NAMALWA (cell line): ENCODE data around the gene FRYL.

Experiments
- DNase-seq: peaks from one replicate; pipeline ENCODE4 v3.0.0-alpha.2; 2015; ENCODE audit warnings: low spot score

Gene FRYL

DNA sequence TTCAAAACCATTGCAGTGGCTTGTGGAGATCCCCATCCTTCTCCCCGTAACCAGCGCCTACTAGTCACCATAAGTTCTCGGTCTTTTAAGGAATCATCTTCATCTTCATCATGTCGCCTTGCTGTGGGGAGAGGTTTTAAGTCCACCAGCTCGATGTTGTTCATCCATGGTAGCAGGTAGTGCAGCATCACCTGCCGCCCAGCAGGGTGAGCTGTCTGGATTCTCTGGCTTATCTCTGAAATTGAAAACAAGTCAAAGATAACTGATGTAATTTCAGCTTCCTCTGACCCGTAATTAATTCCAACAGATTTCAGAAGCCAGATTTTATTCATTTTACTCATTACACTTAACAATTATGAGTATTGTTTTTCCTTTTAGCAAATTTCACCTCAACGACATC is 222.6 kb downstream of the FRYL start:
- peak; percentile 29 for DNase-seq

DNA sequence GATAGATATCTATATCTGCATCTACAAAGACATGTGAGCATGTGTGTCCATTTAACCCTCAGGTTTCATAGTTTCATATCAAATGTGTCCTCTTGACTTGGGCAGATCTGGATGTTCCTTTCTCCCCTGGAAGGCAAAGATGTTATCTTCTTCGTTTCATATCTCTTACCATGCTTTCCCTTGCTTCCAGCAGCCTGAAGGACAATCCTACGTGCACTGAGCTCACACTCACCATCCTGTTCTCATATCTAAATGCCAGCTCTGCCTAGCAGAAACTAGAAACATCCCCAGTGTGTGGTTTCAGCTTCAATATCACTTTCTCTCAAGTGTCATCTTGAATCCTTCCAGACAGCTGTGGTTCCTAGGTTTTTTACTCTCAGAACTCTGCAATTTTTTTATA is 223.8 kb downstream of the FRYL start:
- DNase-seq, result no peak

DNA sequence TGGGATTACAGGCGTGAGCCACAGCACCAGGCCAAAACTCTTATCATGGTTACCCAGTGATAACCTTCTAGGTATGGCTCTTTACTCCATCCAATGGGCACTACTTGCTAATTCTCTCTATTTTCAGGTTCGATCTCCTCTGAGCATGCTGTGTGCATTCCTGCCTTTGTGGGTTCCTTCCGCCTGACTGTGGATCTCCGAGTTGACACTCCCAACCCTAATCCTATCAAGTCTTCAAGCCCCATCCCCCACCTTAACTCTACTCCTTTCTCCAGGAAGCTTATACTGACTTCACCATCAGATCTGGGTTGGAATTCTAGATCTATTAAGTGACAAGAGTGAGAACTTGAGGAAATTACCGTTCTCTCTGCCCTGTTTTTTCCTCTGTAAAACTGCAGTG is 225.5 kb downstream of the FRYL start:
- DNase-seq, result no peak

DNA sequence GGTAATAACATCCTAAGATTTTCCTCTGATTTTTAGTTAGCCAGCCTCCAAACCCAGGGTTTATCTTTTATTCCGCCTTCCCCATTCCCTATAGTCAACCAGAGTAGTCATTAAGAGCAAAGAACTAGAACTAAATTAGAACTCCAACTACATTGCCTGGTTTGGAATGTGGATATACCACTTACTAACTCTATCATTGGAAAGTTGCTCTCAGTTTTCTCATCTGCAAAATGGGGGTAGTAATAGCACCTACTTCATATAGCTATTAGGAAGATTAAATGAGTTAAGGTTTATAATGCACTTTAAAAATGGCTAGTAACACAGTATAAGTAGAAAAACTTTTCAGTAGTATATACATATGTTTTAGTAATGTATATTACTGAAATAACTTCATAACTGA is 226.4 kb downstream of the FRYL start:
- DNase-seq, result no peak

DNA sequence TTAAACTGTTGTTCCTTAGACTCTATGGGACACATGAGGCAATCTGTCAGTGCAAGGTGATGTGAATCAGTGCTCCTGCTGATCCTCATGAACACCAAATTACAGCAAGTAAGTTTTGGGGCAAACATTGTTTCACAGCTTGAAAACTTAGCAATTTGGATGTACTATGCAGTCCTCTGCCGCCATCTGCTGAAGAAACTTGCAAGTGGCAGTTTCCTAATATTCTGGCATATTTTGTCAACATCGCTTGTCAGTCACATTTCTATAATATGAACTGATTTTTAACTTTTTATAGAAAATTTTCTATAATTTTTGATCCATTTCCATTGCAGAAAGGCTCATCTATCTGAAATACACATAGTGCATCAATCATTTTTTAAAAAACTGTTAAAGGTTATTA is 233.7 kb downstream of the FRYL start:
- DNase-seq, result peak; percentile 61

DNA sequence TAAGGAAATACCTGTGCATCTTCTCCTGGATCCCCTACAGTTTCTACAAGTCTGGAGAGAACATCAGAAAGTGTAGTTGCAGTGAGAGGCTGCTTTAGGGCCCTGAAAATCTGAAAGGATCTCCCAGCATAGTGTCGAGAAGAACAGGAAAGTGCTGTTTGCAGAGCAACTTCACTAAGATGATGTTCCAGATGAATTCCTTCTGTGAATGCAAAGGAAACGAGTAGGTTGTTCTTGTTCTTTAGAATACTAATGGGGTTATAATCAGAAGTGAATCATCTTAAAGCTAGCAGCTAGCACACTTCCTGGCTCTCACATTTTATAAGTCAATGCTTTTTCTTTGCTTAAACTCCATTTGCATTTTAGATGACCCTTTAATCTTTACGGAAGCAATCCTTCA is 236.3 kb downstream of the FRYL start:
- DNase-seq, result no peak

DNA sequence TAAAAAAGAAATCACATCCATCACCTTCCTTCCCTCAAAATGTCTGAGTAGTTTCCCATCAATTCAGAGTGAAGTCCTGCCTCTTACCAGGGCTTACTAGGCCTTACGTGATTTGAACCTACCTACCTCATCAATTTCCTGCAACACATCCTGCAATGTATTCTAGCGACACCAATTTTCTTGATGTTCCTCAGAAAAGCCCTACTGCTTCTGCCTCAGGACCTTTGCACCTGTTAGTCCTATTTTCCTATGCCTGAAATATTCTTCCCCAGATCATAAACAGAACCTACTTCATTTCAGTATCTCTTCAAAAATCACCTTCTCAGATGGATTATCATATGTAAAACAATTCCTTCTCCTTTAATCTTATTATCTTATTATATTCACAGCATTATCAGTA is 237.2 kb downstream of the FRYL start:
- DNase-seq, result no peak

DNA sequence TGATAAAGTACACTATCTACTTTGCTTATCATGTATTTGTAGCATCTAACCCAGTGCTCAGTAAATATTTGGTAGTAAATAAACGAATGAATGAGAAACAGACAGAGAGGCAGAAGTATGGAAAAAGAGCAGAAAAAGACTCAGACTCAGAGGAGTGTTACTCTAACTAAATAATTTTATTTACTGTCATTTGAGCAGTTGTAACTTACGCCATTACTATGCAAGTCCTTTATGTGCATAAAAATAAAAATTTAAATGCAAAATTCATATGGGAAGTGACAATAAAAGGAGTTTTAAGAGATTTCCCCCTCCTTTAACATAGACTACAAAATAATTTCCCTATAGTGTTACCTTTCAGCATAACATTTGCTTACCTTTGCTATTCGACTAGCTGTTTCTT is 240.5 kb downstream of the FRYL start:
- DNase-seq, result no peak

DNA sequence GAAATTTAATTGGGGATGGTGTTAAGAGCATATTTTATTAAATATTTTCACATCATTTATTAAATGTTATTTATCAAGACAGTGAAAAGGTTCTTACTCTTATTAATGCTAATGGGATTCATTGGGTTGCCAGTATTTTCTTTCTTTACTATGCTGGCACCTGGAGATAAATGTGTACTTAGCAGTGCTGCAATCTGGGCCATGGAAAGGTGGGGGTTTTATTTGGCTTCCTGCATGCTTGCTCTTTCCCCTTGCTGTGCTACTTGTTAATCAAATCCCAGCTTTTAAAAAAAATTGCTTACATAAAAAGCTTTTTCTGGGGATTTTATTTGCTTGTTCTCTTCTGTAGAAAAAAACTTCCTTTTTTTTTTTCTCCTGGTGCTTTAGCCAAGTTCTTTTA is 241.7 kb downstream of the FRYL start:
- DNase-seq, result no peak

DNA sequence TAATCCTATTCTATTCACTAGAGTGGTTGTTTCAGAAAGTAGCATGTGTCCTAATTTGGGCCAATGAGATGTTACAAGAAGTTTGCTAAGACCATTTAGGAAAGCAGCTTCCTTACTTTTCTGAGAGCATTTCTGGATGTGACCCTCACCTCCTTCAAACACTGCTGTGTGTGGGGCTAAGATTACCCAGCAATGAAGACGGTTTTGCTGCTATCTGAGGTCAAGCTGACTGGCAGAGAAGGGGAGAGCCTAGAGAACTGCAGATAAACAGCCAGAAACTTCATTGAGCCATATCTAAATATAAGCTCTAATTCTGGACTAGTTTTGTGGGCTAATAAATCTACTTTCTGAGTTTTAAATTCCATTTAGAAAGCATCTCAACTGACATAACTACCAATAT is 253.7 kb downstream of the FRYL start:
- DNase-seq, result no peak

DNA sequence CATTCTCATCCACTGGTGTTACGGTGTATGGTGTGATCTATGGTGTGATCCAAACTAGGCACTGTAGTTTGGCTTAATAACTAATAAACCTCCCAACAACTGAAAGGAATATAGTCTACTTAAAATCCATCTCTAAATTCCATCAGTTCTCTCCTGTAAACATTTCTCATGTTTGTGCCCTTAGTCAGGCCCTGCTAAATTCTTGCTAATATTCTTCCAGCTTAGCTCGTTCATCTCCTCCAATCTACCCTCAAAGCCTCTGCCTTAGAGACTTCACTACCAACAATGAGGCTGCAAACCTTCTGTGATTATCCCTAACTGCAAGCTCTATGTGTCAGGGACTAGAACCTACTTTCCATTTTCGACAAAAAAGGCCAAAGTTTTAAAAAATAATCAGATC is 261.9 kb downstream of the FRYL start:
- DNase-seq, result no peak

DNA sequence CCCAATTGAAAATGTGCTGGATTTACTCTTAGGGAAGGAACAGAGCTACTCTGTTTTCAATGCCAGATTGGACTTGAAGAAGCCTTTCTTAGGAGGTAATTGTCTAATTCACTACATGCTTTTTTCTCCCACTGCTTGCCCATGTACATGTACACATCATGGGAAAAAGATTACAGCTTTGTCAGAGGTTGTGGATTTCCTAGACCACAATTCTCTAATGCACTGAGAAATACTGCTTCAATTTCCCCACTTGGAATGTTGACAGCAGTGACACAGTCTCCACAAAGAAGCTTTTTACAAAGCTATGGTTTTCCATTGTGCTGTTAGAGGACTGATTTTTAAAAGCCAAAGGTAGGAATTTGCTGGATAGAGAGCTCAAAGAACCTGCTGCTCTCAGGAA is 270.5 kb downstream of the FRYL start:
- no peak for DNase-seq

DNA sequence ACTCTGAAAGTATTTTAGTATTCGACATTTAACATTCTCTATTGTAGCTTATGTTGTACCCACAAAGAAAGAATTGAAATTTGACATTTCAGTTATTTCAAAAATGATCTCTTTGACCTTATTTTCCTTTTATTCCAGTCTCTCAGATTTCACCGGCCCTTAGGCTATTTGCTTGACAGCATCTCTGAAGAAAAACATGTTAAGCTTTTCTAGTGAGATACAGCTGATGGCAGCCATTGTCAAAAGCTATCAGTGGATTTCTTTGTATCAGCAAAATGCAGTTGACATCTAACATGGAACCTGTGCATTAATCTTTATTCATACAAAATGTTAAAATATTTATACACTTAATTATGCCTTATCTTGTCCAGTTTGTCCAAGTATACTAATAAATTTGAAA is 273.4 kb downstream of the FRYL start:
- no peak for DNase-seq

DNA sequence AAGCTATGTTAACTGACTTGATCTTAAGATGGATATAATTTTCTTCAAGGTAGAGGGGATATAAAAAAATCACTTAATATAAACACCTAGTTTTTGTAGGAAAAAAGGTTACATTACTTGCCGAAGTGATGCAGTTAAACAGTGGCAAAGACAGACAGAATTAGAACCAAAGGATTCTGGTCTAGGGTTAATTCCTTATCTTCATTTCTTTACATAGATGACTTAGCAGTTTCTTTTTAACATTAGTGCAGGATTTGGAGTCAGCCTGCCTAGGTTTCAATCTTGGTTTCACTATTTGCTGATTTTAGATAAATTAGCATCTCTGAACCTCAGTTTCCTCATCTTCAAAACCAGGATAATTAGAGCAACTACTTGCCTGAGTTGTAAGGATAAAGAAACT is 275.7 kb downstream of the FRYL start:
- no peak for DNase-seq

DNA sequence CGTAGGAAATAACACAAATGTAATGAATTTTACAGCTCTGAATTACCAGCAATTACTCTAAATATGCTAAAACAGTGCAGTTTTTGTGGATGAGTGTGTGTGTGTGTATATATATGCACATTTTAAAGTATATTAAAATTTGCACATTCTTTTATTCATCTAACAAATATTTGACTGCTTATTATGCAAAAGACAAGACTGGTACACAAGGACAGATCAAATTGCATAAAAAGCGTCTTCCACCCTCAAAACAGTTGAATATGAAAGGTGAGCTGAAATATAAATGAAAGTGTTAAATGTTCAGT is 276.1 kb downstream of the FRYL start:
- no peak for DNase-seq

DNA sequence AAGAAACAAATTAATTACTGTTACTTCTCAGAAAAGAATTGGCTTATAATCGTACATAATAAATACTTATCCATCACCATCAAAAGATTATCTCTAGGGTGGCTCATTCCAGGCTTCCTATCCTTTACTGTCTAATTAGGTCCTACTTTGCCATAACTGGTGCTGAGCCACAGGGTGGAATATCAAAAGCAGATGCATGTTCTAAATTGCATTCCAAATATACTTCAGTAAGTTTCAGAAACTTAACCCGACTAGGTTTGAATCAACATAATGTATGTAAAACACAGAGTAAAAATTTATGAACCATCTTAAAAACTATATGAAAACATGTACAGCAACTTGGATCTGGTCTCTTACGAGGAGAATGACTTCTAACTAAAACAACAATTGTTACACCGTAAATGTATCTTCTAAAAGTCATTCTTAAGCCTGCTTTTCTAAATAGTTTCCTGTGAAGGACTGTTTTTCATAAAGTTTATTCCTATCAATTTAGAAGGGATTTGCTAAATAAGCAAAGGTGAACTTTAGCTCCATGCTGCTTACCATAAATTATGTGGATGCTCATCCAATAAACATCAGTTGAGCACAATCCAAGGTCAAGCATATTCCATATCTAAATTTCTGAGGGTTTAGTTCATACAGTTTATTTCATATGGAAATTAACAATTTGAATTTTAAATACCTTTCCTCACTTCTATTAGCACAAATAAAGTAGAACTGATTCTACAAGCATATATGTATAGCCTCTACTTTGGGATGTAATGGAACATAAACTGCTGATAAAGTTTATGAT is 276.6 kb downstream of the FRYL start:
- no peak for DNase-seq

DNA sequence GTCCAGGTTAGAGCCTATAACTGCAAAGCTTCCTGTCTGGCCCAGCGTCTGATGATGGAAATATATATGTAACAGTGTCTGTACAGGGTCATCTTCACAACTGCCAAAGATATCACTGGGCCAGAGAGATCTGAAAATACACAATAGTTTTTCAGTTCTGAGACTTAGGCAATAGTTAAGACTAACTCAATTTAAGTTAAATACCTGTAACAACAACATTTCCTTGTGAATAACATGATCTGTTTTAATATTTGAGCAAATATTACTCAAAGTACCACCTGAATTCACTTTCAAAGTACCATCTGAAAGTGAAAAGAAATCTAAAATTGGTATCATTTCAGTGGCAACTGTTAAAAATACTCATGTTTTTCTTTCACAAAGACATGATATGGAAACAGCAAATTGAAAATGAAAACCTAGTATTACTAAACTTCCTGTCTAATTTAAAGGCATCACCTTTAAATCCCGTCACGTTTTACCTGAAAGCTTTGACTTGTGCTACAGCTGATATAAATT is 280.5 kb downstream of the FRYL start:
- no peak for DNase-seq

DNA sequence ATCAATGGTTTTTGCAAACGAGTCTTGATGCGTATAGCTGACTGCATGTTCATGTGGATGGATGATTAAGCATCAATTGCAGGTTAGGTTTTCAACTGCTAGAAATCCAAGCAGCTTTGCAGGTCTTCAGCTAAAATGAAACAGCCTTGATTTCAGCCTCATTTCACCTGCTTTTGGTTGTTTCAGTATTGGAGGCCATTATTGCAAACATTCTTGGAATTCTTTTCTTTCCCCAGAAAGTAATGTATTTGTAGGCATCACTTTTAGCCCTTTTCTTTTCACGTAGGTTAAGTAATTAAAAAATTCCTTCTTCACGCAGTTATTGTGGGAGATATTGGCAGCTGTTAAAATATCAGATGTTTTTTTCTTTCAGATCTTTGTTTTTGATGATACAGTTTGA is 281.2 kb downstream of the FRYL start:
- no peak for DNase-seq

DNA sequence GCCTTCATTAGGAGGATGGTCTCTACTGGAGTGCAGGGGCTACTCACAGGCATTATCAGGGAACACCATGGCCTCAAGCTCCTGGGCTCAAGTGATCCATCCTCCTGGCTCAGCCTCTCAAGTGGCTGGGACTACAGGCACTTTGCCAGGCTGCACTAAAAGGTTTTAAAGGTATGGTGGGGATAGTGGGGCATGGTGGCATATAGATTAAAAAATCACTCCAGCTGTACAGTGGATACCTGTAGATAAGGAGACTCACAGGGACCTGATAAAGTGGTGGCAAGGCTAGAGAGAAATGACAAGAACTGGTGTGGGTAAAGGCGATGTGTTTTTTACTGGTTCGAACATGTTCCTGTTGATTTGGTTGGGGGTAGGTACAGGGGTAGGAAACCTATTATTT is 284.1 kb downstream of the FRYL start:
- DNase-seq, result no peak

DNA sequence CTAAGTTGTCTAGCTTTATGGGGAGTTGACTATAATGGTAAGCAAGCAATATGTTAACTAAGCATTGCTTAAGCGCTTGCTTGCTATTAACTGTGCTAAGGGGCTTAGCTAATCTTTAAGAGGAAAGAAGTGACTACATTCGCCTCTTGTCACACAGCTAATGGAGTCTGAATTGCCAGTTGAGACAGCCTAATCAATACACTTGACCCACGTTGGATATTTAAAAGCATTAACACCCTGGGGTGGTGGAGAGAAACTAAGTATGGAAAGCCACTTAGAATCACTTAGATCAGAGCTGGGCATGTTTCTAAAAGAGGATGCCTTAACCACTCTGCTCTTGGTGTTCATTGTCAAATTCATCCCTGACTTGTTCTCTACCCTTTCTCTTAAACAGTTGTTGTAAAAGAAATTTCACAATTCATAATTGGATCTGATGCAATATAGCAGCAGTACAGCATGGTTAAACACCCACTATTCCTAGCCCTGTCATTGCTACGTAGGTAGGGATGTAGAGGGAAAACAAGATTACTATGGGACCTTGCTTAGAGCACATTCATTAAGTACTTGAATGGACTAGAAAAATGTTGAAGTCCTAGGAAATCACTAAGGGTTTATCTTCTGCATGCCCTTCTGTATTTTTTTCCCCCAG is 286.5 kb downstream of the FRYL start:
- no peak for DNase-seq

DNA sequence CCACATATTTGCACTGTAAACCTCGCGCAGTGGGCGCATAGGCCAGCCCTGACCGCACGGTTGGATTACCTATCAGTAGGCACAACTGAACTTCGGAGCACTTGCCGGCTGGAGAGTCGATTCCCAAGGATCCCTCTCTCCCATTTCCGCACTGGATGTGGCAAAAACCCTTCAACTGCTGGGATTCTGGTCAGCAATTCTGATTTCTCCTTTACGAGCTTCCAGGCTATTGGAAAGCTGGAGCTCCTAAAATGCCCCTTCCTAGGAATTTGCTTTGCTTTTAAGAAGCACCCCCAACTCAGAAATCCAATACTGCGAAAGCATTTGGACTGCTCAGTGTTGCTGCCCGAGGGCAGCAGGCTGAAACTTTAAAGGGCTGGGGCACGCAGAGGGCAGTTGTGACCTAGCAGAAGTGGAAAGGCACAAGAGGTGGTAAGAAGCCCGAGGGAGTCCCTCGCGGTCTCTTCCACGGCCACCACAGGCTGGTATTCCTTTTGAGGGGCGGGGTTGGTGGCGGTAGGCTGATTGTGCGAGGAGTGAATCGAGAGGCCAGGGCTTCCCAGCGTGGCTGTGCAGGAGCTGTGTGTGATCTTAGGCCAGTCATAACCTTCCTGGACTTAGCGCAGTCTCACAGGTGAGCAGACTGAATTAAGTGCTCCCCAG is 288.4 kb downstream of the FRYL start:
- no peak for DNase-seq

DNA sequence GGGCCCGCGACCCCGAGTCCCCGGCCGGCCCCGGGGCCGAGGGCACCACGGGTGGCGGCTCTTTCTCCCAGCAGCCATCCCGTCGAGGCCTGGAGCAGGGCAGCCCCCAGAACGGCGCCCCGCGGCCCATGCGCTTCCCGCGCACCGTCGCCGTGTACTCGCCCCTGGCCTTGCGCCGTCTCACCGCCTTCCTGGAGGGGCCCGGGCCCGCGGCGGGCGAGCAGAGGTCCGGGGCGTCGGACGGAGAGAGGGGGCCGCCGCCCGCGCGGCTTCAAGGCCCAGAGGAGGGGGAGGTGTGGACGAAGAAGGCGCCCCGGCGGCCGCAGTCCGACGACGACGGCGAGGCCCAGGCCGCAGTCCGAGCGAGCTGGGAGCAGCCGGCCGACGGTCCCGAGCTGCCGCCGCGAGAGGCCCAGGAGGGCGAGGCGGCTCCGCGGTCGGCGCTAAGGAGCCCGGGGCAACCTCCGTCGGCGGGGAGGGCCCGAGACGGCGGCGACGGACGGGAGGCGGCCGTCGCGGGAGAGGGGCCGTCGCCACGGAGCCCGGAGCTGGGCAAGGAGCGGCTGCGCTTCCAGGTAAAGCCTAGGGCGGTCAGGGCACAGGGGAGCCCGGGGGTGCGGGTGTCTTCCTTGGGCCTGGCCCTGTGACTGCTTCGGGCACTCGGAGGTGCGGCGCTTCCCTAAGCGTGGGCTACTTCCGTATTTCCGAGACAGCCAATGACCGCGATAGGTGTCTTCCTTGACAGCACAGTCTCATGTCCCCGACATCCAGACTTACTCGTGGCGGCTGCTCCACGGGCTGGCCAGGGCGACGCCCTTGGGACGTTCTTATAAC is 289.2 kb downstream of the FRYL start:
- no peak for DNase-seq
